Astrocyte of the spinal cord (primary cell): Measurements from ENCODE around the gene PLPP7.
A peak's percentile ranks its signal among the peaks of the same experiment; 100 is the strongest.

Source experiments
- DNase-seq: peaks from one replicate; pipeline ENCODE4 v3.0.0; 2011; ENCODE audit warnings: low read depth, low spot score
- H3K4me3 ChIP-seq: 2 replicates; pipeline ENCODE4 v1.5.1; 2011; ENCODE audit warnings: low read depth, mild to moderate bottlenecking, low read length, moderate library complexity
- CTCF ChIP-seq: IDR thresholded peaks from 2 replicates; pipeline ENCODE4 v1.5.1; 2012; ENCODE audit warnings: low read depth, mild to moderate bottlenecking, low read length, inconsistent platforms
- in situ Hi-C: cut with HindIII; loops from 2 replicates; pipeline ENCODE4 v1.10.0; 2017; ENCODE audit warnings: low sequenced_read_pairs

Gene PLPP7

GRCh38 chr9:131282688-131283422 is 6.7 kb upstream of the PLPP7 start:
- DNase-seq, result no peak
- in situ Hi-C loops, result no loop called here
- no peak for TF ChIP-seq CTCF
- H3K4me3 ChIP-seq, result no peak overlapping the region

DNA sequence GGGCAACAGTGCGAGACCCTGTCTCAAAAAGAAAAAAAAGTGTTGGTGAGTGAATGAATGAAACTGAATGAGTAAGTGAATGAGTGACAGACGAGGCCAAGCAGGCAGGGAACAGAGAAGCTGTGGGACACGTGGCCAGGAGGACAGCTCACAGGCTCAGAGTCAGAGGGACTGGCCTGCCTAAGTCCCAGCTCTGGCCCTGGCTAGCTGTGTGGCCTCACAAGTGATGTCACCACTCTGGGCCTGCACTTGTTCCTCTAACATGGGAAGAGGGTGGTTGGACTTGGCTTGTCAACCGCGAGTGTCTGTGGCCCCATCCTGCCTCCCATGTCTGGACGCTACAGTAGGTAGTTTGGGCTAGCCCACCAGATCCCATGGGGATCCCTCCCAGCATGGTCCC is 4.7 kb upstream of the PLPP7 start:
- no peak overlapping the region for H3K4me3 ChIP-seq
- no peak for DNase-seq
- in situ Hi-C loops, result no loop called here
- no peak for TF ChIP-seq CTCF

- in situ Hi-C loops, result no loop called here
- no peak for DNase-seq
- no peak for TF ChIP-seq CTCF
- no peak overlapping the region for H3K4me3 ChIP-seq
Measured at GRCh38 chr9:131287359-131287758, 2.2 kb upstream of the PLPP7 start.

DNA sequence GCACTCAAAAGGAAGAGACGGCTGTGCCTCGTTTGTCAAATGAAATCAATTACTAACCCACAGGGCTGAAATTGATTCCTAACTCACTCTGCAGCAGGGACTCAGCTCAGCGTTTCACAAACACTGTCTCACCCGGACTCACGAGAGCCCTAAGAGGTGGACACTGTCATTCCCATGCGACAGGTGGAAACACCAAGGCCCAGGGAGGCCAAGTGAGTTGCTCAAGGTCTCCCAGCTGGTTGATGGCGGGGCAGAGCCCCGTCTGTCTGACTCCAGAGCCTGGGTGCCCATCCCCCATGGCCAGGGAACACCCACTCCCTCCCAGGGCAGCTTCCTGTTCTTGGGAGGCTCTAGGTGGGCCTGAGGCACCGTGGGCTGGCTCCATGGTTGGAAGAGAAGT is 1.3 kb upstream of the PLPP7 start:
- H3K4me3 ChIP-seq, result no peak overlapping the region
- no peak for DNase-seq
- in situ Hi-C loops, result no loop called here
- no peak for TF ChIP-seq CTCF

- no peak for TF ChIP-seq CTCF
- peak overlapping the region; percentile 40 for H3K4me3 ChIP-seq
- DNase-seq, result no peak
- in situ Hi-C loops, result no loop called here
Measured at GRCh38 chr9:131290036-131290766, 678 bp downstream of the PLPP7 start.

GRCh38 chr9:131290767-131291370 is 1.3 kb downstream of the PLPP7 start:
- in situ Hi-C loops, result no loop called here

More at GRCh38 chr9:131290767-131291370, 1.3 kb downstream of the PLPP7 start:
- no peak for DNase-seq
- H3K4me3 ChIP-seq, result no peak overlapping the region
- TF ChIP-seq CTCF, result no peak
